Measurements from ENCODE around the gene KBTBD7.
"Not testable (repeated sequence)": the region's sequence is repeated elsewhere in the genome, so short reads cannot be mapped to it uniquely, and the experiment has no call there.

KBTBD7 gene

DNA sequence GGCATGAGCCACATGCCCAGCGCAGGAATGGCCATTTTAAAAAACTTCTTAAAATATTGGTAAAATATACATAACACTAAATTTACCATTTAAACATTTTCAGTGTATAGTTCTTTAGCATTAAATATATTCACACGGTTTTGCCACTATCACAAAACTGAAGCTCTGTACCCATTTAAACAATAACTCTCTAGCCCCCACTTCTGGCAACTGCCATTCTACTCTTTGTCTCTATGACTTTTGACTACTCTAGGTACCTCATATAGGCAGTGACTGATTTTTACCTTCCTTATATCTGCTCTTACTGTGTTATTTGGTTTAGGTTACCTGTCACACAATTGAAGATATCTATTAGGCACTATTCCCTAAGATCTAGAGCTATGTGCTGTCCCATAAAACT lies 2.3 kb upstream of the KBTBD7 start:
- DNase-seq = no peak

GRCh38 chr13:41196011-41196410 lies 1.6 kb upstream of the KBTBD7 start:
- DNase-seq = no peak

GRCh38 chr13:41193469-41193868 lies 900 bp downstream of the KBTBD7 start:
- DNase-seq = no peak

- no peak for DNase-seq
Measured at GRCh38 chr13:41188584-41188983, 5.8 kb downstream of the KBTBD7 start.

DNA sequence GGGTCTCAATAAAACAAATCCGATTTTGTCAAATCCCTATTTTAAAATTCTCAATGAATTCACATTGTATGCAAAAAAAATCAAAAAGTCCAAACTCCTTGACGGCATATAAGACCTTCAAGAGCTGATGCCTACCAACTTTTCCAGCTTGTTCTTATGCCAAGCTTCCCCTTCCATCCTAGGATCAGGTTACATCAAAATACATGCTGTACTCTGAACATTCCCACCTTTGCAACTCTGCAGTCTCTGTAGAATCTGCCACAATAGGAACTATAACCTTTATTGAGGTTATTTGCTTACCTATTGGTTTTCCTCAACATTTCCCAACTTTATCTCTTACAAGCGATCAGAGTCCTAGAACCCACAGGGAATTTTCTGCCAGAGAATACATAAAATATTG lies 7.9 kb downstream of the KBTBD7 start:
- no peak for DNase-seq

DNA sequence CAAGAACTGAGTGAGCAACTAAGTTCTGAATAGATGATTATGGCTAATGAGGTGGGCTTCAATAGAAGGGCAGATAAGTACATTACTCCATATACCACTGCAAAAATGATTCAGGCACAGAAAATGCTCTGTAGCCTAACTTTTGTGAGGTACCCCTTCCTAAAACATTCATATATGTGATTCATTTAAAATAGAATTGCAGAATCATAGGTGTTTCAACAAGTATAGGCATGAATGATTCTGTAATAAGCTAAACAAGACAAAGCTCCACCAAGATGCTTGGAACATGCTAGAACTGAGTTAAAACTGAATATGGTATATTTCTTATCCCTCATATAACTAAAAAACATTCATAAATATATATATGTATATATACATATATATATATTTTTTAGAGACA lies 12.1 kb downstream of the KBTBD7 start:
- no peak for DNase-seq

DNA sequence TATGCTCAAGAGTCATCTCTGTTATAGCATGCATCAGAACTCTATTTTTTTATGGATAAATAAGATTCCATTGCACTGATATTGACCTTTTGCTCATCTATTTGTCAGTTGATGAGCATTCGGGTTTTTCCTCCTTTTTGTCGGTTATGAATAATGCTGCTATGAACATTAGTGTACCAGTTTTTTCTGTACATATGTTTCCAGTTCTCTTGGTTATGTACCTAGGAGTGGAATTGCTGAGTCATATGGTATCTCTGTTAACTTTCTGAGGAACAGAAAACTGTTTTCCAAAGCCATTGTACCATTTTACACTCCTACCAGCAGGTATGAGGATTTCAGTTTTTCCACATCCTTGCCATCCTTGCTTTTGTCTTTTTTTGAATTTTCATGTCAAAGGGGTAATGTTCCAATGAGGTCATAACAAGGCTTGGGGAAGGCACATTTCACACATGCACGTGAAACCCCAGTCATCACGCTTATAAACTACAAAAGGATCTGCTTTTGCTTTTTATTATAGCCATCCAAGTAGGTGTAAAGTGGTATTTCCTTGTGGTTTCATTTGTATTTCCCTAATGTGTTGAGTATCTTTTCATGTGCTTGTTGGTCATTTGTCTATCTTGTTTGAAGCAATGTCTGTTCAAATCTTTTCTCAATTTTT lies 14.6 kb downstream of the KBTBD7 start:
- no peak for DNase-seq

DNA sequence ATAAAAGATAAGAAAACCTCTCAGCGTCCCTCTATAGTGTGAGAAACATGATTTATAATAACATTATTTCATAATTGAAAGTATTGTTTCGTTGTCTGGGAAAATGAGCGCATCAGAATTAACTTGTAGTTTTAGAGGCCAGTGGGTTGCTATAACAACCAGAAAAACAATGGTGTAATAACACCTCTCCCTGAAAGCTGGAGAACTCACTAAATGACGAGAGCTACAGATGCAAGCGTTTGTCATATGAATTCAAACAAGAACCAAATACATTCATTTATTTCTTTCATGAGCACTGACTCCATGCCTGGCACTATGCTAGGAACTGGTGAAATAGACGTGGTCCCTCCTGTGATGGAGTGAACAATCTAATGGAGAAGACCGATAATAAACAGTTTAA lies 16.3 kb downstream of the KBTBD7 start:
- DNase-seq = no peak

GRCh38 chr13:41177616-41178015 lies 16.8 kb downstream of the KBTBD7 start:
- DNase-seq = no peak

GRCh38 chr13:41175576-41175975 lies 18.8 kb downstream of the KBTBD7 start:
- DNase-seq = not testable (repeated sequence)

GRCh38 chr13:41162151-41162550 lies 32.2 kb downstream of the KBTBD7 start:
- no peak for DNase-seq

DNA sequence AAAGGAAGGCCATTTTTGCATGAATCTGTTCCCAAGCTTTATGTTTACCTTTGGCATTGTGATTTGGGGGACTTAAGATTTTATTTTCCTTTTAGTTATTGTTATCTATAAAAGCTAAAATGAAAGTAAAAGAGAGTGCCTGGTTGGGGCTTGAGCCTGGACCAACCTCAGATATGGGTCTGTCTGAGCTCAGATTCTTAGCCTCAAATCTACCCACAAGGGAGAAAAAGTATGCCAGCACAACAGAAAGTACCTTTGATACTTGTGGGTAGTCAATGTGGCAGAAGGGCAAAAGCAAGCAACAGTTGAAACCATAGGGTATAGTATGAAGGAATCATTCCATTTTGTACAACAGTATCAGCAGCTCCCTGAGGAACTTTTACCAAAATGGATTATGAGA lies 35.2 kb downstream of the KBTBD7 start:
- DNase-seq = no peak

DNA sequence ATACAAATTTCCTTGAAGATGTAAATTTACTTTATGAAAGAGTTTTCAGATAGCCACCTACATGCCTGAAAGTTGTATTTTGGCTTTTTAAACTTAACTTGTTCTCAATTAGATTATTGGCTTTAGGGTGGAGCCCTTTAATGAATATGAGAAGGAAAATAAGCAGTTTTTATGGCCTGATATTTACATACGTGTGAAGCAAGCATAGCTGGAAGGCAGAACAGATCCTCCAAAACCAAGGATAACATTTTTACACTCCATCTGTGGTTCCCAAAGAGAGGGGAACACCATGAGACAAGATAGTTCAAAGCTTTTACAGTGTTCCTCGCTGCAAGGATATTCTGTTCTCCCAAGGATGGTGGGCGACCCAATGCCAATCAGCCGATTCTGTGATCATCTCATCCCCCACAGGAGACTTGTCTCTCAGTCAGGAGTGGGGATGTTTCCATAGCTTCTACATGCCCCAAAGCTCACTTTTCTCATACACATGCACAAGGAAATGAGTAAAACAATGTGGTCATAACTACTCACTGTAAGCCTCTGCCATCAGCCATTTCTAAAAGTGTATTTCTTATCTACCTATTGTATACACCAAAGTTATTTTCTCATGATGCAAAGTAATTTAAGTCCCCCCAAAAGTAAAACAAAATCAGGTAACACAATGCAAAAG lies 37.2 kb downstream of the KBTBD7 start:
- no peak for DNase-seq

- DNase-seq = no peak
Measured at GRCh38 chr13:41156620-41157019, 37.7 kb downstream of the KBTBD7 start.

DNA sequence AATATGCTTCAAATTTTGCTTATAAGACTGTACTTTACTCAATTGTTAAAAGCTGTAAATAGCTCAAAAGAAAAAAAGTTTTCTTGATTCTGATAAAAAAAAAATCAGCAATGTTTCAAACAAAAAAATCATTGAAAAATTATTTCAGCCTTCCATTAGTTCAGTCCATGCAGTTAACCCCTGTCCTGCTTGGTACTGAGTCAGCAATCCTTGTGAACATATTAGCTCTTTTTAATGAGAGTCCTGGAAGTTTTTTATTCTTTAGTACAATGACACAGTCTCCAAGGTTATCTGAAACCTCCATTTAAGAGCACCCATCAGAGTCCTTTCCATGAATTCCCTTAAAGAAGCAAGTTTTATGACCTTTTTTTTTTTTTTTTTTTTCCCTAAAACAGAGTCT lies 40.3 kb downstream of the KBTBD7 start:
- no peak for DNase-seq

DNA sequence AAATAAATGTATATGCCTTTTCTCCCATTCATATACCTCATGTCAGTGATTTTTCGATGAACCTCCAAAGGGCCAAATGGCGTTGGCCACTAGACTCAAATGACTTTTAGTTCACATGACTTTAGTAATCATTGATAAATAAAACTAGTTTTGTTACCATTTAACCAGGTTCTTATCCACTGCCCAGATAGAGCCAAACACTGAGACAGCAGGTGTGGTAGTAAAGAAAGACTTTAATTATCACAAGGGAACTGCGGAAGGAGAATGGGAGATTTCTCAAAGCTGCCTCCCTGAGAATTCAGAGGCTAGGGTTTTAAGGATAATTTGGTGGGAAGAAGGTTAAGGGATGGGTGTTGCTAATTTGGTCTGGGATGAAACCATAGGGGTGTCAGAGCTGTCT lies 42.4 kb downstream of the KBTBD7 start:
- no peak for DNase-seq

GRCh38 chr13:41150058-41150457 lies 44.3 kb downstream of the KBTBD7 start:
- no peak for DNase-seq

GRCh38 chr13:41148419-41149283 lies 45.7 kb downstream of the KBTBD7 start:
- DNase-seq = no peak

GRCh38 chr13:41145136-41145908 lies 49.0 kb downstream of the KBTBD7 start:
- DNase-seq = no peak

- DNase-seq = no peak
Measured at GRCh38 chr13:41144576-41144975, 49.8 kb downstream of the KBTBD7 start.
